OCI-LY1 (cell line): Measurements from ENCODE around the gene MTOR.

Source experiments
- CTCF ChIP-seq: fragments of 200-600 bp; sonication (generic), shearing (Covaris generic); IDR thresholded peaks from 2 replicates; pipeline ENCODE4 v1.5.1; 2017; ENCODE audit warnings: mild to moderate bottlenecking, antibody characterized with exemption, low read length, moderate library complexity, mixed read lengths
- EZH2 ChIP-seq: fragments of 200-600 bp; sonication (generic), shearing (Covaris generic); IDR thresholded peaks from 2 replicates; pipeline ENCODE4 v1.8.0; 2017; ENCODE audit warnings: borderline replicate concordance, mixed run types, mild to moderate bottlenecking, antibody characterized with exemption, low read length, moderate library complexity, mixed read lengths

GRCh38 chr1:11204396-11205190 is 57.8 kb downstream of the MTOR start:
- TF ChIP-seq CTCF (no peak), EZH2 (no peak)
